GM12874 (cell line): Measurements from ENCODE around the gene TRAIP.

Experiments
- TF ChIP-seq, protein P1 (sequence below): IDR thresholded peaks from 2 replicates; pipeline ENCODE4 v1.5.1; 2011; ENCODE audit warnings: low read depth, mild to moderate bottlenecking, control low read depth, low read length, moderate library complexity; ENCODE audit not compliant: insufficient read depth

The TRAIP gene

DNA sequence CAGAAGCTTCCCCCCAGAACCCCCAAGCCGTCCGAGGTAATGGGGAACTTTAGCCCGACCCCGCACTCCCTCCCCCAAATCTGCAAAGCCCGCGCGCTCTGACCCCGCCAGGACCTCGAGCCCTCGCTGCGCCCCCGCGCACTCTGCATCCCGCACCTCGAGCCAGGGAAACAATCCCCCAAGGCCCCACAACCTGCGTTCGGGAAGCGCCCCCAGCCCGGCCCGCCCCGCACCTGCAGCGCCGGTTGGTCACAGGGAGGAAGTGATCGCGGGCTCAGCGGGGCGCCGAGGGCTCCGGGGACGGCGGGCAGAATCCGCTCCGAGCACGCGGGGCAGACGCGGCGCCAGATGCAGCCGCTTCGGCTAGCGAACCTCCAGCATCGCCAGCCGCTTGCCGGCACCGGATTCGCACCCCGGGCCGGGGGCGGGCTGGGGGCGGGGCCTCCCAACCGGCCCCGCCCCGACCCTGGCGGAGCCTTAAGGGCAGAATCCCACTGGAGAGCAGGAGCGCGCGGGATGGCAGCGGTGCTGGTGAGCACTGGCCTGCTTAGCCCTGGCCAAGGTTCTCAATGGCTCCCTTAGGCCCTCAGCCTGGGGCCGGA lies 13.3 kb upstream of the TRAIP start, which contains the start of gene CAMKV:
Gene CAMKV, minus strand, starts transcription at position 382 of the 602 bp plus-strand sequence. CDS start 7,518 bp downstream, outside the sequence.
- TF ChIP-seq, protein P1, sequence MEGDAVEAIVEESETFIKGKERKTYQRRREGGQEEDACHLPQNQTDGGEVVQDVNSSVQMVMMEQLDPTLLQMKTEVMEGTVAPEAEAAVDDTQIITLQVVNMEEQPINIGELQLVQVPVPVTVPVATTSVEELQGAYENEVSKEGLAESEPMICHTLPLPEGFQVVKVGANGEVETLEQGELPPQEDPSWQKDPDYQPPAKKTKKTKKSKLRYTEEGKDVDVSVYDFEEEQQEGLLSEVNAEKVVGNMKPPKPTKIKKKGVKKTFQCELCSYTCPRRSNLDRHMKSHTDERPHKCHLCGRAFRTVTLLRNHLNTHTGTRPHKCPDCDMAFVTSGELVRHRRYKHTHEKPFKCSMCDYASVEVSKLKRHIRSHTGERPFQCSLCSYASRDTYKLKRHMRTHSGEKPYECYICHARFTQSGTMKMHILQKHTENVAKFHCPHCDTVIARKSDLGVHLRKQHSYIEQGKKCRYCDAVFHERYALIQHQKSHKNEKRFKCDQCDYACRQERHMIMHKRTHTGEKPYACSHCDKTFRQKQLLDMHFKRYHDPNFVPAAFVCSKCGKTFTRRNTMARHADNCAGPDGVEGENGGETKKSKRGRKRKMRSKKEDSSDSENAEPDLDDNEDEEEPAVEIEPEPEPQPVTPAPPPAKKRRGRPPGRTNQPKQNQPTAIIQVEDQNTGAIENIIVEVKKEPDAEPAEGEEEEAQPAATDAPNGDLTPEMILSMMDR: no peak

DNA sequence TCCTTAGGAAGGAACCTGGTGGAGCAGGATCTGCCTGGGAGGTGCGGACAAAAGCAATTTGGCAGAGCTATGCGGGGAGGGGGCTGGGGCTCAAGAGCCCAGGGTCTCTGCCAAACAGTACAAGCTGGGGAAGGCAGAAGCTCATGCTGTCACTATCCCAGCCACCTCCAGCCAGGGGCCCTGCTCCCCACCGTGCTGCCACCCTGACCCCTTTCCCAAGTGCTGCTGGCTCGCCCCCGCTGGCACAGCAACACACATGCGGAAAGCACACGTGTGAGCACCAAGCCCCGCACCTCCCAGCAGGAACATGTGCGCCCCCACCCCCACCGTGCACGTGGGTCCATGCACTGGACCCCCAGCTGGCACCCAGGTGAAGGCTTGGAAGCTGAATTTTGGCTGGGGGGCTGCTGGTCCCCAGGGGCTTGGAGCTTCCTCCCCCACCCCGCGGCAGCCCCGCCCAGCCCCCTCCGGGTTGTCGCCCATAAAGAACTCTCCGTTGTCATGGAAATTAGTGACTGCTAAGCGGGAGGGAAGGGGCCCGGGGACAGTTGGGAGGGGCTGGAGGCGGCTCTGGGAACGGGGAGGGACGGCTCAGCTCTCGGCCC lies 12.6 kb upstream of the TRAIP start:
- TF ChIP-seq, protein P1: no peak

DNA sequence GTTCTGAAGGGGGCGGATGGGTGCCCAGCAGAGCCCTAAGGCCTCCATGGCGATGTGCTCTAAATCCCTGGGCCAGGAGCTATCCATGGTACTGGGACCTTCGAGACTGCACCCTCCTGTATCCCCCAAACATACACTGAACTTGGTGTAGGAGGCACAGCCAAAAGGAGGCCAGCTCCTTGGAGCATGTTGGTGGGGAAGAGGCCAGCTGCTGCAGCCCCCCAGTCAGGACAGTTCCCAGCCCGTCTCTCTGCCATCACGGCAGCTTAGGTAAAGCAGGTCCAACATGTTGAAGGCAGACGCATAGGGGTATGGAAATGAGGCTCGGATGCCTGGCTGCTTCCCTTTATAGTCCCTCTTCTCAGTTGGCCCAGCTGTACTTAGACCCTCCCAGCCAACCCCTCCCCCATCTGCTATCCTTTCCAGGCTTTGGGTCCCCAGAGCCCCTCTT lies 11.5 kb upstream of the TRAIP start:
- TF ChIP-seq, protein P1: no peak

DNA sequence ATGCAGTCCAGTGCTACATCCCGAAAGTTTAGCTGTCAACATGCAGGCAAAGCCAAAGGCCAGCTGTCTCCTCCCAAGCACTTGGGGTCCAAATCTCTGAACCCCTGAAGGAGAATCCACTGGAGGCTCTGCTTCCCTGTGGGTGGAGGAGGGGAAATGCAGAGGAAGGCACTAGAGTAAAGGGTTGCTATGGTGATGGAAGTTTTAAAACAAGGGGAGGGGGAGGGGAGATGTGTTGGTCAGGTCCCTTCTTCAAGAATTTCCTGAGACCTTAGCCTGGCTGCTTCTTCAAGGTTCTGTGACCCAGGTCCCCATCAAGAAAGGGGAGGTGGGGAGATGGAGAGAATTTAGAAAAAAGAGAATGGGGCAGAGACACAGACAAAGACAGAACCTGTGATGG lies 11.0 kb upstream of the TRAIP start:
- TF ChIP-seq, protein P1: no peak

DNA sequence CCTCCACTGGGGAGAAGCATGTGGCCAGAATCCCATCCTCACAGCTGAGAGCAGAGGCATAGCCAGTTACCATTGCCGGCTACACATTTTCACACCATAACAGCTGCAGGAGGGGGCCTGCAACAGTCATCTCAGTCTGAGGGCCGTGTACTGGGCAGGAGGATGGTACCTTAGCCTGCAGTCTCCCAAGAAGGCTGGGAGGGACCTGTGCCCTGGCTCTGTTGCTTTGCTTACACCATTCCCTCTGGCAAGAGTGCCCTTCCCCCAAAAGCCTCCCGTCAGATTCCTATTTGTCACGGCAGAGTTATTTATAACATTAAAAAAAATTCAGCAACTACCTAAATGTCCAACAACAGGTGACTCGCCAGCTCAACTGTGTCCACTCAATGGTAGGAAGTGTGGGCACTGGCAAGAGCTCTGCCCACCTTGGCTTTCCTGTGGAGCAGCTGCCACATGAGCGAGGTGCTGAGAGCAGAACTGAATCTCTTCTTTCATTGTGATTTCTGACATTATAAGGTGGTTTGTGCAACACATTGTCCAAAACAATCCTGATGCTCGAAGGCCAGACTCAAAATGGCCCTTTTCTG lies 8.9 kb upstream of the TRAIP start:
- TF ChIP-seq, protein P1: no peak

DNA sequence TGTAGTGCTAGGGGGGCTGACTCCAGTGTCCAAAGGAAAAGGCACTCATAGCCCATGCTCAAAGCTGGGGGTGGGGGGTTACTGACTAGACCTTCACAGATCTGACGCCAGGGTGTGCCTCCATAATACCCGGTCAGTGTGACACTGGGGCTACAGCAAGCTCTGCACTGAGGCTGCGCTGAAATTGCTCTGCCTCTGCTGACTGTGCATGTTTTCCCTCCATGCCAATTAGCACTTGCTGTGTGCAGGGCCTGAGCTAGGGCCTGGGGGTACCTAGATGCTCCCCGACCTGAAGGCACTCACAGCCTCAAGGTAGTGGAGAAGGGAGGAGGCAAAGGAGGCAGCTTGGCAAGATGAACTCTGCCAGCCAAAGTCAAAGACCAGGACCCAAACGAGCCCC lies 8.1 kb upstream of the TRAIP start:
- TF ChIP-seq, protein P1: no peak

DNA sequence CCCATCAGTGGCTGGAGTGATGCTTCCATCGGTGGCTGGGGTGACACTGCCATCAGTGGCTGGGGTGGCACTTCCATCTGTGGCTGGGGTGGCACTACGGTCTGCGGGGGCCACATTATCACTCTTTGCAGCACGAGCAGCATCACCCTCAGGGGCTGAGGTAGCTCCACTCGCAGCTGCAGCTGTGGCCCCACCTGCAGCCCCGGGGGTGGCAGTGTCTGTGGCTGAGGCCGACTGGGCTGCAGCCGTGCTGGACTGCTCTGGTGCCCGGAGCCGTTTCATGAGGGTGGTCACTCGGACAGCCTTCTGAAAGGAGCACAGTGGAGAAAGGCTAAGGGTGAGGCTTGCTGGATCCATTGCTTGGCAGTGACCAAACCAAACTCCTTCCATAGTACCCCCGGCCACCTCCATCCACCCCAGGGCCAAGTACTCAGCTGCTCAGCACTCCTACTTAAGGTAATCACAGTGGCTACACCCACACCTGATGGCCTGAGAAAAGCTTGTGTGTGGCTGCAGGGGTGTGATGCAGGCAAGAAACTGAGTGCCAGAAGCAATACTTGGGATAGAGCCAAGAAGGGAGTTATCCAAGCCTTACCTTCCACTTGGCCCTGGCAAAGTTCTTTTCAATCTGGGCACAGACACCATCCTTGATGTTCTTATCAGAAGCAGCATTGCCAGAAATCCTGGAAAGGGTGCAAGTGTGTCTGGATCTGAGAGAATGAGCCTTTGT lies 3.4 kb upstream of the TRAIP start:
- TF ChIP-seq, protein P1: no peak
